Measurements from ENCODE around the gene ILDR1.
"Not testable (repeated sequence)": the region's sequence is repeated elsewhere in the genome, so short reads cannot be mapped to it uniquely, and the experiment has no call there.

ILDR1 gene

DNA sequence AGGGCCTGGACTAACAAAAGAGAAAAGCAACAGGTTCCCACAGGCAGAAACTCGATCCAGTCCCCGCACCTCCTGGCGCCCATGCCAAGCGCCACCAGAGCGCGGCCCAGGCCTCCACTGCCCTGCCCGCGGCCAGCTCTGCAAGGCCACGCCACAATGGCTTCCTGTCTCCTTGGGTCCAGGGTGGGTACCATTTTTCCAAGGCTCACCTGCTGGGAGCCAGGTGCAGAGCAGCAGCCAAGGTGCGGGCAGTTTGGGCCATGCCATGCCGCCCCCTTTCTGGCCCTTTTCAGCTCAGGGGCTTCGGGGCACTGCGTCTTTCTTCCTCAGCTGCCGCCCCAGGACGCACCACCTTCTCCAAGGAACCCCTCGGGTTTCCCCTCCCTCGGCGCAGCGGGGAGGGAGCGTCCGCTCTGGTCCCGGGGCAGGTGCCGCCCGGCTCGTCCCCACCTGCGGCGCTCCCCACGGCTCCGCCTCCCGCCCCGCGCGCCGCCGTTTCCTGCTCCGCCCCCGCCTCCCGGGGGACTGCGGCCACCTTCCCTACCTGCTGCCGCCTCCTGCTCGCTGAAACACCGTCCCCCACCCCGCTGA, at the start of gene ILDR1:
TSS of gene ILDR1 (minus strand) at position 437 of the 591 bp plus-strand sequence. CDS start at position 267, 170 bp downstream.
- DNase-seq, result no peak

DNA sequence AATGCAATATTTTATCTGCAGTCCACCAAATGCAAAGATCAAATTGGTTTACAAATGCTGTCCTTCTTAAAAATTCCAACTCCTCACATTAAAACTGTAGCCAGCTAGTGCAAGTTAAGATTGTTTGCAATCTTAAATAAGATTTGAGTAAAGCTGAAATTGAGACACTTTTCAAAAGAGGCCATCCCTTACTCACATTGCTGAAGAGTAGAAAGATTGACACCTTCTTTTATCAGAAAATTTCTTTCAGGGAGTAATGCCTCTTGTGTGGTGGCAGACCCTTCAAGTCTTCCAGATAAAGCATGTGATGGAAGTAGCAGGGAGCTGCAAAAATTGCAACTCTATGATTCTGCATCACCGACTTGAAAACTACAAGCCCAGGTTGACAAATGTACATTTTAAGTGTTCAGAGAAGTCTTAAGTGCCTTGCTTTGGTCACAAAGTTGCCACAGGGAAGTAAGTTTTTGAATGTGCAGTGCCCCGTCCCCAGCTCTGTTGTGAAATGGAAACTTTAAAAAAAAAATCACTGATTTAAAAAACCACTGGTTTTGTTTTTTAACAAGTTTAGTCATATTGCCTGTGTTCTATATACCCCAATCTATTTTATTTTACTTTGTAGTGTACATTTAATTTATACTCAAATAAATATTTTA, 45.7 kb upstream of the ILDR1 start:
- no peak for DNase-seq

DNA sequence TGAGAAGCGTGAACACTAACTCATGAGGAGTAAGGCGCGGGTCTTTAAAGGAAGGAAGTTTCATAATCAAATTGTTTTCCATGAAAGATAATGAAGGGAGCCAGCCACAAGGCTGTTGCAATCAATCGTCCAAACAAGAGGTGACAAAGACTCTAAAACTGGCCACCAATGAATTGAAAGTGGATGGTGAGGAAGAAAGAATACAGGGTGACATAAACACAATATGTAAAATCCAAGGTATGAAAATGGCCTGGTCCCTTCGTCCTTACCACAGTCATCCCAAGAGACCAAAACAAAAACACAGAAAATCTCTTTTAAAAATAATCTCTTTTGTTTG, 45.1 kb upstream of the ILDR1 start:
- DNase-seq, result no peak

DNA sequence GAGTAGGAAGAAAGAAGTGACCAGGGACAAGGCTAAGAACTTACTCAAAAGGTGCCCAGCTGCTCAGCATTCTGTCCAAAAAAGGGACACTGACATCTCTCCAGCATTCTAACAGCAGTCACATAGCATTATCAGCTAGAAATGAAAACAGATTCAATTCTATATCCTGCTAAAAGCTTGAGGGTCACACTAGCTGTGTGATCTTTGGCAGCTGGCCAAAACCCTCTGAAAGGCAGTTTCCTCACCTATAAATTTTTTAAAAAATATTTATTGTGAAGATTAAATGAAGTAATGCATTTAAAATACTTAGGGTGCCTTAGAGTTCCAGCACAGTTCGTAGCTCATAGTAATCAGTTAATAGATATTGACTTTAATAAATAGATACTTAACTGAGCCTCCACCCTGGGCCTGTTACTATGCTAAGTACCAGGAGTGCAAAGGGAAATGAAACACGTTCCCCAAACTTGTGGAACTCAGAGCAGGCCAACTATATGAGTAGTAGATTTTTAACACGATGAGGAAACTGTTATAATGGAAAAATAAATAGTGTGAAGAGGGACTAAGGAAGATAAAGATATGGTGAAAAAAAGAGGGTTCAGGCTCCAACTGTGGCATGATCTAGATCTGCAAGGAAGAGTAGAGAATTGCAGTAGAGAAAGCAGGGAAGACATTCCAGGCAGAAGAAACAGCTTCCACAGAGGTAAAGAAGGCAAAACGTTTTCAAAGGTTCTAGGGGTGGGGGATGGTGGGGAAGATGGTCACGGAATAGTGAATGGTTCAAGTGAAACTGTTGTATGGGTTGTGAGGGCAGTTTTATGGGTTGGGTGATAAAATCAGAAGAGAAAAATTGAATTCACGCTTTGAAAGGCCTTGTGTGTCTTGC, 44.5 kb upstream of the ILDR1 start:
- DNase-seq, result no peak

DNA sequence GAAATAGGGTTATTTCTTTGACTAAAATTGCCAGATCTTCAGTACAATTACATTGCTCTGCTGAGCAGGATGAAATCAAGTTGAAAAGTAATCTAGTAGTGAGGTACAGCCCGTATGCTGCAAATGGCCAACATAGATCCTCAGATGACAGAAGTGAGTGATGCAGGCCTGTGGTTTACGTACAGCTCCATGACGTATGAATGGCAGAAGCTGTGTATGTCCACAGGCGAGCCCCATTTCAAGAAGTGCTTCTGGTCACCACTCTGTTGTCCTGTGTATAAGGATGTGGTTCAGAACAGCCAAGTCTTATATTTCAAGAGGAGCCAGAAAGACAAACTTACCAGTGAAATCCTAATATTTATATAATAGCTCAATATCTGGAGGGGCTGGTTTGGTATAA, 42.3 kb upstream of the ILDR1 start:
- DNase-seq, result peak in 1 of 2 donors; percentile 37

DNA sequence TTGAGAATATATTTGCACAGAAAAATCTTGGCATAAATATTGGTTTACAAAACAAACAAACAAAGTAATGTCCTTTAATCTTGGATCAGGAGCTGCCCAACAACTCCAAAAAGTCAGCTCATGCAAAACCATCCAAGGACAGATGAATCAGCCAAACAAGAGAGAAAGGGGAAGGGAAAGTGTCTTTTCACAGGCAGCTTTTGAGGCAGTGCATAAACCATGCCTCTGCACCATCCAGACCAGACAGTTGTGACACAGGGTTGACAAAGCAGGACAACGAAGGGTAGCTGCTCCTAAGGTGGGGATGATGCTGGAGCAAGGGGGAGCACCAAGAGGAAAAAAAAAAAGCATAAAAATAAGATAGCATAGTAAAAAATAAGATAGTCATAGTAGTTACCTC, 41.9 kb upstream of the ILDR1 start:
- DNase-seq, result no peak

DNA sequence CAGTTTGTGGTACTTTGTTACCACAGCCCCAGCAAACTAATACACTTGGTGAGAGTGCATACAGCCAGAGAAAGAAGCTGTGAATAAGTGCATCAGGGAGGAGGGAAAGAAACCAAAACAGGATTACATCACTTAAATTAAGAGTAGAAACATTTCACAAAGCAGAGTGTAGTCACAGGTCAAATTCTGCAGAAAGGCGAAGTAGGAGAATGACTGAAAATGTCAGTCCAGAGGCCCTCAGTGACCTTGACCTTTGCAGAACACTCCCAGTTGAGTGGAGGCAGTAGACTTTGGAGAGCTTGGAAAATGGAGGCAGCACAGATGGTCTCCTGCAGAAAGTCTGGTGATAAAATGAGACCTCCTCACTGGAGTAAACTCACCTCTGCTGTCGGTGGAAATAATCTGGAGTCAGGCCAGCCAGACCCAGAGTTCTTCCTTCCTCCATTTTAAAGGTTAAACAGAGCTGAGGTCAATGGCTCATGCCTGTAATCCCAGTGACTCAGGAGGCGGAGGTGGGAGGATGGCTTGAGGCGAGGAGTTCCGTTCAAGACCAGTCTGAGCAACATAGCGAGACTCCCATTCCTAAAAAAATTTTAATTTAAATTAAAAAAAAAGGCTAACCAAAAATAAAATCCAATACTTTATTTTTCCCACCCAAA, 38.1 kb upstream of the ILDR1 start:
- DNase-seq, result no peak

DNA sequence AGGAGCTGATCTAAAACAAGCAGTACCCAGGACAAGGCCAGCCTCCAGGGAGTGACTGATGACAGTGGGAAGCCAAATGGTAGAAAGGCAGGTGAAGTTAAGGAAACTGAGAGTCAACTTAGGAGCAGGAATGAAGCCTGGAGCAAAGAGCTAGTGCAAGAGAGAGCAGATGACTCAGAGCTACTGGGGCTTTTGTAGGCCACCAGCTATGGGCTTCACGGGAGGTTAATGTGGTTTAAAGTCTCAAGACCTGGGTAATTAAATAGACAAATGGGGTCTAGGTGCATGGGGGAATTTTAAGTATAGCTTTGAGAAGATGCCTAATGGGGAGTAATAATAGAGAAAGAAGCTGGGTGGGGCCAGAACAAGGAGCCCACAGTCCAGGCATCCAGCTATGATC, 36.2 kb upstream of the ILDR1 start:
- DNase-seq, result no peak

DNA sequence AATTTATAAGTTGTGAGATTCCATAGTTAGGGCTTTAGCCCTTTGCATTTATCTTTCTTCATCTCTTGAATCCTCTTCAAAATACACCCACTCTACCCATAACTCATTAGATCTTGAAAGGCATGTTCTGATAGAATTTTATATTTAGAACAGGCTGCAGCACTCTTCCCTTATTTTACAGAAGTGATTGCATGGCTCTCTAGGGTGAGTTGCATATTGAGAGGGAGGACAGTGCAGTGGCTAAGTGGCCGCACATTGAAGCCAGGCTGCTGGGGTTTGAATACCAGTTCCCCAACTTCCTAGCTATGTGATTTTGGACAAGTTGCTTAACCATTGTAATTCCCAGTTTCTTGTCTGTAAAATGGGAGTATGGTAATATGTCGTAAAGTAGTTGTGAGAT, 35.6 kb upstream of the ILDR1 start:
- no peak for DNase-seq

DNA sequence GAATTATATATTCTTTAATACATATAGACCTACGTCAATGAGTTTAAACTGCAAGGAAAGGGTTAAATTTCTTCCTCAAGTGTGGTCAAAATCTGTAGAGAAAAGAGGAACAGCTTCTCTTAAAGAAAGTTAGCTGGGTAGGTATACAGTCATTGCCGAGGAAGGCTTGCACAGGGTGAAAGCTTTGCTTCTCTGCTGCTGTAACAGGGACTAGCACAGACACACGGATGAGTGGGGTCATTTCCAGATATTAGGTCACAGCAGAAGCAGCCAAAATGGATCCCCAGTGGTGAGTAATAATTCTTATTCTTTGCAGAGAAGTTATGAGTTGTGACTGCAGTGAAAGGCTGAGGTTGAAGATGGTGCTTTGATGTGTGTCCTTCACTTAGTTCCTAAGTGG, 33.2 kb upstream of the ILDR1 start, which contains the start of gene CD86:
TSS of gene CD86 (plus strand) at position 148 of the 400 bp plus-strand sequence. CDS start at position 276, 128 bp downstream.
- peak; percentile 28 to 59 for DNase-seq

DNA sequence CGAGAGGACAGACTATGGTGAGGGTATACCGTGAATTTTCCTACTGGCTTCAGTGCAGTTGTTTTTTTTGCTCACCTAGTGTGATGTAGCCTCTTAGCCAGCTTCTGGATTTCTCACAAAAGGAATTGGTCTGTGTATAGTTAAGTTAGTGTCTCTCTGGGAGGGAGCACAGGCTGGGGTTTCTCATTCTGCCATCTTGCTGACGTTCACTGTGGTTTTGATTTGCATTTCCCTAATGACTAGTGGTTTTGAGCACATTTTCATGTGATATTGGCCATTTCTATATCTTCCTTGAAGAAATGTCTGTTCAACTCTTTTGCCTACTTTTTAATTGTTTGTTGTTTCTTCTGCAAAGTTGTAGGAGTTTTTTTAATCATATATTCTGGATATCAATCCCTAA, 30.9 kb upstream of the ILDR1 start:
- no peak for DNase-seq

DNA sequence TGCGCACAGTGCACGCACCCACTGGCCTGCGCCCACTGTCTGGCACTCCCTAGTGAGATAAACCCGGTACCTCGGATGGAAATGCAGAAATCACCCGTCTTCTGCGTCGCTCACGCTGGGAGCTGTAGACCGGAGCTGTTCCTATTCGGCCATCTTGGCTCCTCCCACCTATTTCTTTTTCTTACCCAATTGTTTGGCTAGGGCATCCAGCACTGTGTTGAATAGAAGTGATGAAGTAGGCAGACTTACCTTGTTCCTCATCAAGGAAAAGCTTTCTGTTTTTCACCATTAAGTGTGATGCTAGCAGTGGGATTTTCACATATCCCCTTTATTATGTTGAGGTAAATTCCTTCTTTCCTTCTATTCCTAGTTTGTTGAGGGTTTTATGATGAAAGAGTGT, 25.7 kb upstream of the ILDR1 start:
- not testable (repeated sequence) for DNase-seq

DNA sequence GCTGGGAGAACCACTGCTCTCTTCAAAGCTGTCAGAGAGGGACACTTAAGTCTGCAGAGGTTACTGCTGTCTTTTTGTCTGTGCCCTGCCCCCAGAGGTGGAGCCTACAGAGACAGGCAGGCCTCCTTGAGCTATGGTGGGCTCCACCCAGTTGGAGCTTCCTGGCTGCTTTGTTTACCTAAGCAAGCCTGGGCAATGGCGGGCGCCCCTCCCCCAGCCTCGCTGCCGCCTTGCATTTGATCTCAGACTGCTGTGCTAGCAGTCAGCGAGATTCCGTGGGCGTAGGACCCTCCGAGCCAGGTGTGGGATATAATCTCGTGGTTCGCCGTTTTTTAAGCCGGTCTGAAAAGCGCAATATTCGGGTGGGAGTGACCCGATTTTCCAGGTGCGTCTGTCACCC, 25.2 kb upstream of the ILDR1 start:
- DNase-seq, result not testable (repeated sequence)

DNA sequence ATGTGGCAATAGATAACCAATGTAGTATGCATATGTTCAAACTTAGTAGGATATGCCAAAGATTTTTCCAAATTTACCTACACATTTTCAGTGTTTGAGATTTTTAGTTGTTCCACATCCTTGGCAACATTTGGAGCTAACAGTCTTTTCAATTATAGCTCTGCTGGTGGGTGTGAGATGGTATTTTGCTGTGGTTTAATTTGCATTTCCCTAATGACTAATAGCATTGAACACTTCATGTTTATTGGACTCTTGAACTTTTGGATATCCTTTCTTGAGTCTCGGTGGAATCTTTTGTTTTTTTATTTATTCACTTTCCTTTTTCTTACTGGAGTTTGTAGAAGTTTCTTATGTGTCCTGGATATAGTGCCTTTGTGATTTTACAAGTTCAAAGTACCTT, 11.0 kb upstream of the ILDR1 start:
- DNase-seq, result no peak

DNA sequence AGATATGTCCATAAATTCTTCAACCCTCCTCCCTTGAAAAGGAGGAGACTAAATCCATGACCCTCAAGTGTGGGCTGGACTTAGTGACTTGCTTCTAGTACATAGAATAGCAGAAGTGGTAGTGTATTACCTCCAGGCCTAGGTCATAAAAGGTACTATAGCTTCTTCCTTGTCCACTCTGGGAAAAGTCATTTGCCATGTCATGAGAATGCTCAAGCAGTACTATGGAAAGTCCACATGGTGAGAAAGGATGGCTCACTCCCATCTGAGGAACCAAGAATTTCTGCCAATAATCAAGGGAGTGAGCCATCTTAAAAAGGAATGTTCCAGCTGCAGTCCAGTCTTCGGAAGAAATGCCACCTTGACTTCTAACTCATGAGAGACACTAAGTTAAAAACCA, 10.5 kb upstream of the ILDR1 start:
- no peak for DNase-seq

DNA sequence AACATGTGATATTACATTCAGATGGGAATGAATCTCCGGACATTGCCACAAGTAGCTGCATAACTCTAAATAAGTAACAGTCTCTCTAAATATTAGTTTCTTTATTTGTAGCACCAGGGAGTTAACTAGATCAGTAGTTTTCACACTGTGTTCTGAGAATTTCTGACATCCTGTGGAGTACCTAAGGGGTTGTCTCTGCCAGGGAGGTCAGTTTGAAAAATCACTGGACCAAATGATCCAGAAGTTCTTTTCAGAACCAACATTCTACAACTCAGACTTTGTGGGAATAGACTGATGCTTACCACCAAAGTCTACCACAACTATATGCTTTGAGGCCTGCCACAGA, 9.0 kb upstream of the ILDR1 start:
- no peak for DNase-seq

DNA sequence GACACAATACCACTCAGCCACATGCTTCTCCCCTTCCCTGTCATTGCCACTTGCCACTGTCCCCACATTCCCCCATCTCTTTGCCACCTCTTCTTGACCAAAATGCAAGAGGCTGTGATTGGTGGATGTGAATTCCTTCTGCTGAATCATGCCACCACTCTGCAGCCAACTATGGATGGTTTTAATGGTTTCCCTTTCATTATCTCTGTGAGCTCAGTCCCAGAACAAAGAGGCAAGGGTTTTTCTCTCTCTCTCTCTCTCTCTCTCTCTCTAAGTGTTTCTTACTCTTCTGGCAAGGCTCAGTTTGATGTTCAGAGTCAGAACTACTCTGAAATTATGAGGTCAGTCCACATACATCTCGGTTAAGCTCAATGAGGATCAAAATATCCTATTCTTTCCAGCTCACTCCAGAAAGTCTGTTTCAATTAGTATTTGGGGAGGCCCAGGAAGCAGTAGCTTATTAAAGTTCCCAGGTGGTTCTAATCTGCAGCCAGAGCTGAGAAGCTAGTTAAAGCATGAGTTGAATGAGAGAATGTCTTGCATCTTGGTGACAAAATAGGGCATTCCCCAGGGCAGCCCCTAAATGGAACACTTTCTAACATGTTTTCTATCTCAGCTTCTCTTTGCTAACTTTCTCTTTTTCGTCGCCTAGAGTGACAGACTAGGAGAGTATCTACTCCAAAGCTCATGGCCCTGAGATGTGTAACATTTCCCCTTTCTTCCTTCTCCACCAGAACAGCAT, 8.5 kb upstream of the ILDR1 start:
- DNase-seq, result peak in 1 of 2 donors; percentile 30

DNA sequence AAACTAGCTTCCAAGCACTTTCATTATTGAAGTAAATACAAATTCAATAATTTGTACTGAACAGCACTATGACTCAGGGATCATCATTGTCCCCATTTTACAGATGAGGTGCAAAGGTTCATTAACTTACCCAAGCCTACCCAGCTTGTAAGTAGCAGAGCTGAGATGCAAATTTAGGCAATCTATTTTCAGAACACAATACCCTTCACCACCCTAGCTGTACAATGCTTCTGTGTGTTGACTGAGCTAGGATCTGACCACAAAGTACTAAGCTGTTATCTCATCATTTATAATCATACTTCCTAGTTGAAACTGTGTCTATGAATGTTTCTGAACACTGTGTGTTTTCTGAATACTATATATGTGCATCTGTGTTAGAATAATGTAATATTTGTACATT, 3.2 kb upstream of the ILDR1 start:
- DNase-seq, result no peak

DNA sequence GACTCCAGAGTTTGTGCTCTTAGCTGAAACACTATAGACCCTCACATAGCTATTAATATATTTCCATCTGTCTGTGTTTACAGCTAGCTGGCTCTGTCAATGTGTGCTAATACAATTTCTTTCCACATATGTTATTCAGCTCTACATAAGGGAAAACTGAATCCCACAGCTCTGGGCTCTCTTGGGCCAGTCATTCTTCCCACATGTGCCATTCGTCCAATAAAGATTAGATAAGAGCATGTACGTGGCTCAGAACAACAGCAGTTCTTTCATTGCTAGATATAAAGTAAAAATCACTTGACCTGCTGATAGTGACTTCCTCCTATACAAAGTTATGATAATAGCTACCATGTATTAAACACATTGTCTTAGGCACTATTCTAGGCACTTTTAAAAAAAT, 2.8 kb upstream of the ILDR1 start:
- no peak for DNase-seq

DNA sequence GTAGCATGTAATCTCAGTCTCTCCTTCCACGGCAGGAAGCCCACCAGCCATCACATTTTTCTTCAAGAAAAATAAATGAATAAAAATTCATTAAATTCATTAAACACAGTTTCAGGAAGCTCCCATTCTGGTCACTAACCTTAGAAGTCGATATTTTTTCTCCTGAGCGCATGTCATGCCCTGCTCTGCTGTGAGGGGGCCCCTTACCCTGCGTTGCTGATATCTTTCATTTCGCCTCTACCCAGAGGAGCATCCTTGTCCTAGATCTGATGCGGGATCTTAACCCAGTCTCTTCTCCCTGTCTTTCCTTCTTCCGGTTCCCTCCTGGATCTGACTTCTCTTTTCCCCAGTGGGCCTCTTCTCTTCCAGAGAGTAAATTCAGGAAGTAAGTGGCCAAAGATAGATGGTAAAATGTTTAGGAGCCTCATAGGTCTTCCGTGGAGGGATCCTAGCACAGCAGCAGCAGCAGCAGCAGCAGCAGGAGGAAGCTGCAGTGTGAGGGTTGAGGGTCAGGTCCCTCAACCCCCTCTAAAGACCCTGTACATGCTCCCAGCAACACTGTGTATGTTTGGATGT, 1.4 kb upstream of the ILDR1 start:
- DNase-seq, result no peak

DNA sequence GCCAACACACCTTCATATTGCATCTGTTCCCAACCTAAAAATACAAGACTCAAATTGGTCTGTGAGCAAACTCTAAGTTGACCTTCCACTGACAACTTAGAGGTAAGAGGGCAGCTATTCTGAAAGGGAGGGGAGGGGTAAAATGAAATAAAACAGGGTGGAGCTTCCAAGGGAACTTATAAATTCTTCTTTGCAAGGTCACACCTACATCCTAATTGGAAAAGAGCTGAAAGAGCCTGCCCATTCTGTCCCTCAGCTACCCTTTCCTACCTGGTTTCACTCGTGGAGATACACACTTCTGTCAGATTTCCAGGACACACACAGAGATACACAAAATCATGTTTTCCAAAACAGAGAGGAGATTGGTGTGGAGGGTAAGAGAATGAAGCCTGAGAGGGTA, 1.0 kb downstream of the ILDR1 start:
- no peak for DNase-seq

DNA sequence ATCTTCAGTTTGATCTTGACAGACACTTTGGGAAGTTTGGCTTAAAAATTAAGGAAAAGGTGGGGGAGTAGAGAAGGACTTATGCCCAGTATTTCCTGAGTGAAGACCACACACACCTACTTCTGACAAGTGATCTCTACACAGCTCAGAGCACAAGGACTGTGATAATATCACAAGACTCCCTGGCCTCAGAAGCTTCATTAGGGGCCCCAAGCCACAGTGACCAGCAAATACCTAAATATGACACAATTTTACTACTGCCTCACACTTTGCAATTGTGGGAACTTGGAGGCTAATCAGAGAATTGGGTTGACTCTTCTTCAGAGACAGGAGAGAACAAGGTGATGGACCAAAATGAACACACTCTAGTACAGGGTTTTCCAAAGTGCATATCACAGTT, 2.6 kb downstream of the ILDR1 start:
- DNase-seq, result no peak

DNA sequence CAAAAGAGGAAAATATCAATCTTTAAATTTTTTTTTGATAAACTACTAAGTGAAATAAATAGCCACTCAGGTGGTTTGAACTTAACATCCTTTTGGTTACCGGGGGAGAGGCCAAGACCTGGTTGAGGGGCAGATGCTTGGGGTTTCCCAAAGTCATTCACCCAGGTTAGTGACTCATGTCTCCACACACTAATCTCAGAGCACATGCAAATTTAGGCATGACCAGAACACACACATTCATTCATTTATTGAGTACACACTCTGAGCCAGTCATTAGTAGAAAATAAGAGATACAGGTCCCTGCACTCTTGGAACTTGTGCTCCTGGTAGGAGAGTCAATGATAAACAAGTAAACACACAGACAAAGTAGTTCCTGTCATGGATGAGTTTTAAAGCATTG, 7.3 kb downstream of the ILDR1 start:
- DNase-seq, result no peak
